HEK293 (cell line): ENCODE measurements around the gene INVS.

Experiments used
- CTCF ChIA-PET: fragments of 350-600 bp; formaldehyde crosslinking; extraction: SDS; loops from one replicate; lab custom pipeline; 2021; ENCODE audit warnings: antibody characterized with exemption; lab: Yijun Ruan, JAX
- POLR2A ChIA-PET: fragments of 300-600 bp; formaldehyde crosslinking; extraction: SDS; loops from one replicate; lab custom pipeline; 2020; ENCODE audit warnings: antibody characterized with exemption, inconsistent platforms; lab: Yijun Ruan, JAX
- H3K27ac ChIP-seq: fragments of 200-500 bp; sonication (Bioruptor generic); 2 replicates; pipeline ENCODE4 v1.5.1; 2014; ENCODE audit warnings: low read depth, low read length, control low read depth, inconsistent platforms; ENCODE audit errors: extremely low read depth
- H3K36me3 ChIP-seq, 2 experiments: fragments of 200-500 bp in 1 of 2; sonication (Bioruptor generic) in 1 of 2; 1 replicate in 1 of 2; 2 replicates in 1 of 2; pipeline ENCODE4 v1.5.1; 2014 to 2017; ENCODE audit warnings: inconsistent platforms in 2 of 2, low read length in 2 of 2; ENCODE audit not compliant: control insufficient read depth in 2 of 2, insufficient read depth in 1 of 2
- H3K4me1 ChIP-seq: fragments of 200-500 bp; sonication (Bioruptor generic); 2 replicates; pipeline ENCODE4 v1.5.1; 2014; ENCODE audit warnings: mild to moderate bottlenecking, low read length, inconsistent platforms; ENCODE audit not compliant: control insufficient read depth, insufficient read depth
- H3K4me3 ChIP-seq: 2 replicates; pipeline ENCODE4 v1.5.1; 2011; ENCODE audit warnings: low read depth, mild to moderate bottlenecking, control low read depth, low read length, moderate library complexity
- H3K9me3 ChIP-seq: fragments of 200-500 bp; sonication (Bioruptor generic); 2 replicates; pipeline ENCODE4 v1.5.1; 2014; ENCODE audit warnings: low read depth, low read length, inconsistent platforms; ENCODE audit not compliant: control insufficient read depth, insufficient read depth
- KLF10 ChIP-seq: fragments of 450-650 bp; IDR thresholded peaks from 2 replicates; pipeline ENCODE4 v1.5.1; 2018; ENCODE audit warnings: missing biosample characterization, mild to moderate bottlenecking, missing genetic modification characterization
- KLF16 ChIP-seq: fragments of 450-650 bp; formaldehyde crosslinking; IDR thresholded peaks from 2 replicates; pipeline ENCODE4 v1.5.1; 2017; ENCODE audit warnings: missing biosample characterization, missing genetic modification characterization
- KLF7 ChIP-seq: fragments of 450-650 bp; formaldehyde crosslinking; IDR thresholded peaks from 2 replicates; pipeline ENCODE4 v1.5.1; 2016; ENCODE audit warnings: missing biosample characterization, missing genetic modification characterization, borderline replicate concordance
- MYNN ChIP-seq: fragments of 450-650 bp; formaldehyde crosslinking; IDR thresholded peaks from 2 replicates; pipeline ENCODE4 v1.5.1; 2016; ENCODE audit warnings: missing biosample characterization, missing genetic modification characterization, borderline replicate concordance
- ZFP3 ChIP-seq: fragments of 450-650 bp; formaldehyde crosslinking; IDR thresholded peaks from 2 replicates; pipeline ENCODE4 v1.5.1; 2016; ENCODE audit warnings: low read depth, missing biosample characterization, missing genetic modification characterization
- ZNF132 ChIP-seq: fragments of 450-650 bp; formaldehyde crosslinking; IDR thresholded peaks from 2 replicates; pipeline ENCODE4 v1.5.1; 2017; ENCODE audit warnings: missing biosample characterization, missing genetic modification characterization, borderline replicate concordance
- ZNF133 ChIP-seq: fragments of 450-650 bp; formaldehyde crosslinking; IDR thresholded peaks from 2 replicates; pipeline ENCODE4 v1.5.1; 2016; ENCODE audit warnings: missing biosample characterization, missing genetic modification characterization
- ZNF174 ChIP-seq: fragments of 450-650 bp; formaldehyde crosslinking; IDR thresholded peaks from 2 replicates; pipeline ENCODE4 v1.5.0; 2017; ENCODE audit warnings: missing biosample characterization, mild to moderate bottlenecking, missing genetic modification characterization
- ZNF341 ChIP-seq: fragments of 450-650 bp; formaldehyde crosslinking; IDR thresholded peaks from 2 replicates; pipeline ENCODE4; 2016; ENCODE audit warnings: low read depth, missing biosample characterization, missing genetic modification characterization
- ZNF404 ChIP-seq: fragments of 450-650 bp; formaldehyde crosslinking; IDR thresholded peaks from 2 replicates; pipeline ENCODE4 v1.5.1; 2017; ENCODE audit warnings: missing biosample characterization, missing genetic modification characterization
- ZNF426 ChIP-seq: fragments of 450-650 bp; formaldehyde crosslinking; IDR thresholded peaks from 2 replicates; pipeline ENCODE4 v1.5.1; 2017; ENCODE audit warnings: missing biosample characterization, missing genetic modification characterization, mild to moderate bottlenecking, inconsistent platforms, moderate library complexity
- ZNF518A ChIP-seq: fragments of 450-650 bp; formaldehyde crosslinking; conservative IDR thresholded peaks from 2 replicates; pipeline ENCODE4 v1.5.1; 2016; ENCODE audit warnings: low read depth, missing biosample characterization, missing genetic modification characterization
- ZNF610 ChIP-seq: fragments of 450-650 bp; formaldehyde crosslinking; IDR thresholded peaks from 2 replicates; pipeline ENCODE4 v1.5.1; 2016; ENCODE audit warnings: missing biosample characterization, missing genetic modification characterization, borderline replicate concordance
- ZNF658 ChIP-seq: fragments of 450-650 bp; formaldehyde crosslinking; IDR thresholded peaks from 2 replicates; pipeline ENCODE4; 2016; ENCODE audit warnings: missing biosample characterization, missing genetic modification characterization
- ZNF660 ChIP-seq: fragments of 450-650 bp; IDR thresholded peaks from 2 replicates; pipeline ENCODE4 v1.5.1; 2018; ENCODE audit warnings: missing biosample characterization, mild to moderate bottlenecking, missing genetic modification characterization
- ZNF704 ChIP-seq: fragments of 450-650 bp; formaldehyde crosslinking; IDR thresholded peaks from 2 replicates; pipeline ENCODE4 v1.5.1; 2016; ENCODE audit warnings: missing biosample characterization, missing genetic modification characterization
- ZNF777 ChIP-seq: fragments of 450-650 bp; formaldehyde crosslinking; IDR thresholded peaks from 2 replicates; pipeline ENCODE4 v1.5.1; 2017; ENCODE audit warnings: missing biosample characterization, missing genetic modification characterization, borderline replicate concordance
- TF ChIP-seq, protein P1 (sequence below): fragments of 450-650 bp; formaldehyde crosslinking; IDR thresholded peaks from 2 replicates; pipeline ENCODE4 v1.5.1; 2017; ENCODE audit warnings: missing biosample characterization, missing genetic modification characterization
- TF ChIP-seq, protein P2 (sequence below): fragments of 450-650 bp; formaldehyde crosslinking; IDR thresholded peaks from 2 replicates; pipeline ENCODE4 v1.5.1; 2016; ENCODE audit warnings: missing biosample characterization, missing genetic modification characterization, low read depth

INVS gene

GRCh38 chr9:100117316-100117715 is 18.3 kb downstream of the INVS start:
- H3K27ac ChIP-seq, result no peak overlapping the region
- POLR2A ChIA-PET, result no interaction called here

More at GRCh38 chr9:100117316-100117715, 18.3 kb downstream of the INVS start:
- Histone ChIP-seq H3K4me3 (no peak overlapping the region), H3K36me3 (peaks cover 0 to 13% of the 10 kb centered on the region in 2 experiments; a peak in 2 of 3 replicates), H3K9me3 (no peaks in the 10 kb centered on the region), H3K4me1 (no peaks in the 10 kb centered on the region)
- no peak for TF ChIP-seq ZNF341 (tag by site-specific recombination)
- no peak for TF ChIP-seq ZNF404 (tag by site-specific recombination)
- no peak for TF ChIP-seq ZNF610
- no peak for TF ChIP-seq ZNF174 (tag by site-specific recombination)
- no peak for TF ChIP-seq ZNF658 (tag by site-specific recombination)
- TF ChIP-seq ZNF426 (tag by site-specific recombination), result no peak
- TF ChIP-seq KLF7 (tag by site-specific recombination), result no peak
- no peak for TF ChIP-seq ZNF132 (tag by site-specific recombination)
- TF ChIP-seq KLF10, result no peak
- TF ChIP-seq, protein P1, sequence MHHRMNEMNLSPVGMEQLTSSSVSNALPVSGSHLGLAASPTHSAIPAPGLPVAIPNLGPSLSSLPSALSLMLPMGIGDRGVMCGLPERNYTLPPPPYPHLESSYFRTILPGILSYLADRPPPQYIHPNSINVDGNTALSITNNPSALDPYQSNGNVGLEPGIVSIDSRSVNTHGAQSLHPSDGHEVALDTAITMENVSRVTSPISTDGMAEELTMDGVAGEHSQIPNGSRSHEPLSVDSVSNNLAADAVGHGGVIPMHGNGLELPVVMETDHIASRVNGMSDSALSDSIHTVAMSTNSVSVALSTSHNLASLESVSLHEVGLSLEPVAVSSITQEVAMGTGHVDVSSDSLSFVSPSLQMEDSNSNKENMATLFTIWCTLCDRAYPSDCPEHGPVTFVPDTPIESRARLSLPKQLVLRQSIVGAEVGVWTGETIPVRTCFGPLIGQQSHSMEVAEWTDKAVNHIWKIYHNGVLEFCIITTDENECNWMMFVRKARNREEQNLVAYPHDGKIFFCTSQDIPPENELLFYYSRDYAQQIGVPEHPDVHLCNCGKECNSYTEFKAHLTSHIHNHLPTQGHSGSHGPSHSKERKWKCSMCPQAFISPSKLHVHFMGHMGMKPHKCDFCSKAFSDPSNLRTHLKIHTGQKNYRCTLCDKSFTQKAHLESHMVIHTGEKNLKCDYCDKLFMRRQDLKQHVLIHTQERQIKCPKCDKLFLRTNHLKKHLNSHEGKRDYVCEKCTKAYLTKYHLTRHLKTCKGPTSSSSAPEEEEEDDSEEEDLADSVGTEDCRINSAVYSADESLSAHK (tag by site-specific recombination), result no peak
- no peak for TF ChIP-seq KLF16 (tag by site-specific recombination)
- no peak for TF ChIP-seq ZNF704
- no peak for TF ChIP-seq ZNF133 (tag by site-specific recombination)
- TF ChIP-seq ZNF660 (tag by site-specific recombination), result no peak
- TF ChIP-seq ZNF518A (tag by site-specific recombination), result no peak
- TF ChIP-seq ZNF777 (tag by site-specific recombination), result no peak
- TF ChIP-seq, protein P2, sequence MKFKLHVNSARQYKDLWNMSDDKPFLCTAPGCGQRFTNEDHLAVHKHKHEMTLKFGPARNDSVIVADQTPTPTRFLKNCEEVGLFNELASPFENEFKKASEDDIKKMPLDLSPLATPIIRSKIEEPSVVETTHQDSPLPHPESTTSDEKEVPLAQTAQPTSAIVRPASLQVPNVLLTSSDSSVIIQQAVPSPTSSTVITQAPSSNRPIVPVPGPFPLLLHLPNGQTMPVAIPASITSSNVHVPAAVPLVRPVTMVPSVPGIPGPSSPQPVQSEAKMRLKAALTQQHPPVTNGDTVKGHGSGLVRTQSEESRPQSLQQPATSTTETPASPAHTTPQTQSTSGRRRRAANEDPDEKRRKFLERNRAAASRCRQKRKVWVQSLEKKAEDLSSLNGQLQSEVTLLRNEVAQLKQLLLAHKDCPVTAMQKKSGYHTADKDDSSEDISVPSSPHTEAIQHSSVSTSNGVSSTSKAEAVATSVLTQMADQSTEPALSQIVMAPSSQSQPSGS (tag by site-specific recombination), result no peak
- no peak for TF ChIP-seq ZFP3 (tag by site-specific recombination)
- TF ChIP-seq MYNN (tag by site-specific recombination), result no peak
- CTCF ChIA-PET, result interaction anchor here (0.5 kb wide), 1 partner anchor 108 kb away, joined by 4 read pairs; no protein-coding TSS in a partner anchor
